Effector CD4-positive, alpha-beta T cell (primary cell): ENCODE measurements around the gene RBMXL3. TPM values are rescaled to one million over a fixed set of nuclear protein-coding genes. Genes with fewer than 3 reads are reported as not detected.
"Not testable (repeated sequence)": the region's sequence is repeated elsewhere in the genome, so short reads cannot be mapped to it uniquely, and the experiment has no call there.

Source experiments
- DNase-seq: peaks from one replicate; pipeline ENCODE4 v3.0.0-alpha.2; 2020
- total RNA-seq: gene quantifications from one replicate; lab custom pipeline; 2026; lab: John Stamatoyannopoulos, UW

The RBMXL3 gene
- not detected for total RNA-seq

GRCh38 chrX:115189110-115189509, at the start of gene RBMXL3:
Gene RBMXL3 (plus strand): TSS chrX:115189410. CDS start chrX:115189442, 32 bp downstream.
- DNase-seq: no peak

GRCh38 chrX:115142057-115142456, 47.2 kb upstream of the RBMXL3 start:
- no peak for DNase-seq

GRCh38 chrX:115147220-115147619, 42.0 kb upstream of the RBMXL3 start:
- DNase-seq: no peak

- DNase-seq: no peak
These were observed 16.0 kb upstream of the RBMXL3 start for GRCh38 chrX:115173181-115173580.

- no peak for DNase-seq
These were observed 14.7 kb upstream of the RBMXL3 start for GRCh38 chrX:115174548-115174947.

GRCh38 chrX:115177932-115178331, 11.3 kb upstream of the RBMXL3 start:
- no peak for DNase-seq

- DNase-seq: no peak
These were observed 10.7 kb upstream of the RBMXL3 start for GRCh38 chrX:115178473-115178872.

GRCh38 chrX:115183980-115184379, 5.2 kb upstream of the RBMXL3 start:
- no peak for DNase-seq

GRCh38 chrX:115189646-115190635, 731 bp downstream of the RBMXL3 start:
- no peak for DNase-seq

- DNase-seq: no peak
These were observed 1.7 kb downstream of the RBMXL3 start for GRCh38 chrX:115190636-115191489.

GRCh38 chrX:115191490-115192243, 2.5 kb downstream of the RBMXL3 start:
- no peak for DNase-seq

GRCh38 chrX:115192244-115192700, 3.1 kb downstream of the RBMXL3 start:
- no peak for DNase-seq

GRCh38 chrX:115204040-115204439, 14.8 kb downstream of the RBMXL3 start:
- no peak for DNase-seq

GRCh38 chrX:115209547-115209946, 20.3 kb downstream of the RBMXL3 start:
- DNase-seq: not testable (repeated sequence)

- DNase-seq: no peak
These were observed 24.9 kb downstream of the RBMXL3 start for GRCh38 chrX:115214151-115214550.

GRCh38 chrX:115214605-115215004, 25.4 kb downstream of the RBMXL3 start:
- DNase-seq: no peak

GRCh38 chrX:115217346-115217745, 28.1 kb downstream of the RBMXL3 start:
- not testable (repeated sequence) for DNase-seq

- DNase-seq: no peak
These were observed 37.7 kb downstream of the RBMXL3 start for GRCh38 chrX:115226929-115227328.

GRCh38 chrX:115229337-115230003, 40.3 kb downstream of the RBMXL3 start:
- no peak for DNase-seq

- no peak for DNase-seq
These were observed 43.8 kb downstream of the RBMXL3 start for GRCh38 chrX:115232933-115233496.
